ENCODE measurements around the gene TULP4.
"Not testable (repeated sequence)": the region's sequence is repeated elsewhere in the genome, so short reads cannot be mapped to it uniquely, and the experiment has no call there.

The TULP4 gene

DNA sequence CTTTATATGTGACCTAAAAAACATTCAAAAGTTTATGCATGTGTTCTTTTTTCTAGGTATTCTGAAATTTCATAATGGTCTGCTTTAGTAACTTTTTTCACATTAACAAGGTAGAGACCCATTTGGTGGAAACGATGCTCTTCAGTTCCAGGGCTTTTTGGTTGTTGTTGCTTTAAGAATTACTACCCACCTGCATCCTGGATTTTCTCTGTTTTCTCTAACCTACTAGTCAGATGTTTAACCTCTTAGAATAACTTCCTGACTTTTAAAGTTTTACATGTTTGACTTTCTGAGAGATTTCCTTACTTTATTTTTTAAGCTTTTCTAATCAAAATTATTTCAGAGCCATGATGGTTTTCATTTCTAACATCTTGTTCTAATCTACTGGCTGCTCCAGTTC is 14.9 kb downstream of the TULP4 start:
- H3K4me3 Mint-ChIP-seq, result no peak overlapping the region
- DNase-seq, result no peak
- no peaks in the 10 kb centered on the region for H3K9me3 Mint-ChIP-seq
- peaks cover 58 to 87% of the 10 kb centered on the region in 2 donors for H3K4me1 Mint-ChIP-seq
- peaks cover 6 to 9% of the 10 kb centered on the region in 2 donors for H3K36me3 Mint-ChIP-seq
- no peak overlapping the region for H3K27ac Mint-ChIP-seq
- ATAC-seq (replicated peaks), result no peak
- H3K27me3 Mint-ChIP-seq, result no peaks in the 10 kb centered on the region

DNA sequence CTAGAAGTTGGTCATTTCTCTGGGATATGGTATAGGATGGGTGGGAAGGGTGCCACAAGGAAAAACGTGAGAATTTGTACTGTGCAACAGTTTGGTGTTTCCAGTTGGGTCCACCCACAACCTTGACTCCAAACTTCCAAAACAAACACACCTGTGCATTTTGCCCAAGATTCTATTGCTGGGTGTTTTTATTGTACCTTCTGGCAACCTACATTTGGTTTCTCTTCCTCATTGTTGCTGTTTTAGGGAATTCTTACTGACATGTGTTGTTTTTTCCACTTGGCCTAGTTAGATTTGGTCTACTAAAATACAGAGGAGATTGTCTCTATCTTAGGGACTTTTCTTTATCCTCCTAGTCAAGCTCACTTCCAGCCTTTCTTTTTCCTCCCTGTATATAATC is 16.7 kb downstream of the TULP4 start:
- ATAC-seq (replicated peaks) (peak; percentile 14 to 63), DNase-seq (no peak)
- no peaks in the 10 kb centered on the region for H3K27me3 Mint-ChIP-seq
- H3K9me3 Mint-ChIP-seq, result no peaks in the 10 kb centered on the region
- H3K4me1 Mint-ChIP-seq, result peaks cover 46 to 73% of the 10 kb centered on the region in 2 donors
- H3K27ac Mint-ChIP-seq, result peak overlapping the region; percentile 63
- peaks cover 7 to 14% of the 10 kb centered on the region in 2 donors for H3K36me3 Mint-ChIP-seq
- peak overlapping the region in 1 of 2 donors; percentile 65 for H3K4me3 Mint-ChIP-seq

DNA sequence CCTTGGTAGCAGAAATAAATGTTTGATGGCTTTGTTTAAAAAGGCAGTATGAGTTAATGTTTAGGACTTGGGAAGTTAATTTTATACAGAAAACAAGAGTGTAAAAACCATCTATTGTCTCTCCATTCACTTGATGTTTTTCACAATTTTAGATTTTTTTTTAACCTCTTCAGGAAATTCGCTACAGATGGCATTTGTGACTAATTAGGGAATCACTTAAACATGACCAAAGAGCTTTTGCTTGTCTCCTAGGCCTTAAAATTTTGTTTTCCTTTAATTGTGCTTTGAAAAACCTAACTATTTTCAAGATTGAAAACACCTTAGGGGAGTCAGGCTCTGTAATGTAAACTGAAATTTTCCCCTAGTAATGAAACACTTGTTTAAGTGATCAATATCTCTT is 17.3 kb downstream of the TULP4 start:
- no peak overlapping the region for H3K4me3 Mint-ChIP-seq
- no peak overlapping the region for H3K27ac Mint-ChIP-seq
- no peak for ATAC-seq (replicated peaks)

DNA sequence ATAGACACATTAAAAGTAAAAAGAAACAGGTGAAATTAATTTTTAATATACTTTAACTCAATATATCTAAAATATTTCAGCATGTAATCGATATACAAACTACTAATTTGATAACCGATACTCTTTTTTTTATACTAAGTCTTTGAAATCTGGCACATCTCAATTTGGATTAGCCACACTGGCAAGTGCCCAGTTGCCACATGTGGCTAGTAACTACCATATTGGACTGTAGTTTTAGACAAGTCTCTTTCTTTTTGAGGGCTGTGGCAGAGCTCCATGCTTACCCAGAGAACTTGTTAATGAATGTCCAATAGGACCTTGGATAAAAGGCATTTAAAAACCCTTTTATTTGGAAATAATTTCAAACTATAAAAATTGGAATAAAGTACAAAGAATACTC is 17.8 kb downstream of the TULP4 start:
- ATAC-seq (replicated peaks), result no peak
- Mint-ChIP-seq H3K4me1 (peaks cover 39 to 62% of the 10 kb centered on the region in 2 donors), H3K27ac (no peak overlapping the region)

More for the DNA sequence above, 17.3 kb downstream of the TULP4 start:
- no peaks in the 10 kb centered on the region for H3K9me3 Mint-ChIP-seq
- DNase-seq, result no peak
- no peaks in the 10 kb centered on the region for H3K27me3 Mint-ChIP-seq
- peaks cover 7 to 15% of the 10 kb centered on the region in 2 donors for H3K36me3 Mint-ChIP-seq
- H3K4me1 Mint-ChIP-seq, result peaks cover 42 to 67% of the 10 kb centered on the region in 2 donors

DNA sequence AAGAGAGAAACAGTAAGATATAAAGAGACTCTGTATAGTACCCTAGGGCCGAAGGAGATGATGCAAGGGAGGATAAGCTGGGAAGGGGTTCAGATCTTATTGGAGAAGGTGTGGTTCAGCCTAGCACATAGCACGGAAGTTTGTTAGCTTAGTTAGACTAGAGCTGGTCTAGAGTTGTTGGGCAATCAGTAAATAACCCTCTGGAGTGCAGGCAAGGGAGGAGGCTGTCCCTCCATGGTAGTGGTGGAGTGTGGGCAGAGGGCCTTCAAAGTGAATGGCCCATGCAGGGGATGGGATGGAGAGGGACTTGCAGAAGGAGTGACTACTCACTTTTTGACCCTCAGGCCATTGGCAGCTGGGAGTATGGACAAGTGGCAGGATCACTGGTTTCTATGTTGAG is 20.0 kb downstream of the TULP4 start:
- Mint-ChIP-seq H3K9me3 (no peaks in the 10 kb centered on the region), H3K27me3 (no peaks in the 10 kb centered on the region), H3K27ac (peak overlapping the region; percentile 71), H3K4me1 (peaks cover 32 to 61% of the 10 kb centered on the region in 2 donors), H3K4me3 (no peak overlapping the region), H3K36me3 (peaks cover 5 to 15% of the 10 kb centered on the region in 2 donors)
- DNase-seq, result no peak
- no peak for ATAC-seq (replicated peaks)

More for the DNA sequence above, 17.8 kb downstream of the TULP4 start:
- peaks cover 5 to 15% of the 10 kb centered on the region in 2 donors for H3K36me3 Mint-ChIP-seq
- H3K4me3 Mint-ChIP-seq, result no peak overlapping the region
- no peak for DNase-seq
- H3K9me3 Mint-ChIP-seq, result no peaks in the 10 kb centered on the region
- H3K27me3 Mint-ChIP-seq, result no peaks in the 10 kb centered on the region

DNA sequence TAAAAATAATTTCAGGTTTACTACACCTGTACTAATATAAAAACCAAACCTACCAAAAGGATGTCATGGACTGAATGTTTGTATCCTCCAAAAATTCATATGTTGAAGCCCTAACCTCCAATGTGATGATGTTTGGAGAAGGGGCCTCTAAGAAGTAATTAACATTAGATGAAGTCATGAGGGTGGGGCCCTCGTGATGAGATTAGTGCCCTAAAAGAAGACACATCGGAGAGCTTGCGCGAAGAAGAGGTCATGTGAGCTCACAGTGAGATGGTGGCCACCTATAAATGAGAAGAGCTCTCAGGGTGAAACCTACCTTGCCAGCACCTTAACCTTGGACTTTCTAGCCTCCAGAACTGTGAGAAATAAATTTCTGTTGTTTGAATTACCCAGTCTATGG is 20.8 kb downstream of the TULP4 start:
- ATAC-seq (replicated peaks) (no peak), DNase-seq (no peak)
- no peaks in the 10 kb centered on the region for H3K9me3 Mint-ChIP-seq
- H3K4me3 Mint-ChIP-seq, result no peak overlapping the region
- no peaks in the 10 kb centered on the region for H3K27me3 Mint-ChIP-seq
- H3K27ac Mint-ChIP-seq, result no peak overlapping the region
- peaks cover 26 to 57% of the 10 kb centered on the region in 2 donors for H3K4me1 Mint-ChIP-seq
- peaks cover 5 to 15% of the 10 kb centered on the region in 2 donors for H3K36me3 Mint-ChIP-seq

DNA sequence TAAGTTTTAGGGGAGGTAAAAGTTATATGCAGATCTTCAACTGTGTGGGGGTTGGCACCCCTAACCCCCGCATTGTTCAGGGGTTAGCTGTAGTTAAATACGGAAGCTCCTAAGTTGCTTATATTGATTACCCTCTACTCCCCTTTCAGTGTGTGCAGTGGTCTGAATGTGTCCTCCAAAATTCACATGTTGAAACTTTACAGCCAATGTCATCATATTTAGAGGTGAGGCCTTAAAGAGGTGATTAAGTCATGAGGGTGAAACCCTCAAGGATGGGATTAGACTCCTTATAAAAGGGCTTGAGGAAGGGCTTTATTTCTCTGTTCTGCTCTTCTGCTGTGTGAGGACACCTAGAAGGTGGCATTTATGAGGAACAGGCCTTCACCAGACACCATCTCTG is 22.3 kb downstream of the TULP4 start:
- Mint-ChIP-seq H3K27ac (no peak overlapping the region), H3K36me3 (peaks cover 12 to 26% of the 10 kb centered on the region in 2 donors), H3K4me3 (no peak overlapping the region), H3K4me1 (peaks cover 16 to 43% of the 10 kb centered on the region in 2 donors), H3K9me3 (peaks cover 0 to 1% of the 10 kb centered on the region in 2 donors), H3K27me3 (no peaks in the 10 kb centered on the region)
- DNase-seq (no peak), ATAC-seq (replicated peaks) (no peak)

DNA sequence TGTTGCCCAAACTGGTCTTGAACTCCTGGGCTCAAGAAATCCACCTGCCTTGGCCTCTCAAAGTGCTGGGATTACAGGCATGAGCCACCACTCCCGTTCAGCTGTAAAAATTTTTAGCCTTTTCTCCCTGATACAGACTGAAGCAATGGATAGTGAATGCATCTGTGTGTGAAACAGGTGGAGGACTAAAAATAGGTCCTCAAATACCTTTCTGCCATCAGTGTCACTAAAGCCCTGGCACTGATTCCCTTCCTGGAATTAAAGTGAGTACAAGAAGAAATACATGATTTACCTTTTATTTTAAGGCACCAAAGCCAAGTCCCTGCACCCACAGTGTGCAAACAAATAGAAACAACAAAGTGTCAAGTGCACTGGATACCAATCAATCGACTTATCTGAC is 25.1 kb downstream of the TULP4 start:
- H3K27ac Mint-ChIP-seq, result no peak overlapping the region
- peaks cover 0 to 1% of the 10 kb centered on the region in 2 donors for H3K9me3 Mint-ChIP-seq
- no peaks in the 10 kb centered on the region for H3K27me3 Mint-ChIP-seq
- no peak overlapping the region for H3K4me3 Mint-ChIP-seq
- peaks cover 13 to 22% of the 10 kb centered on the region in 2 donors for H3K36me3 Mint-ChIP-seq
- ATAC-seq (replicated peaks), result no peak
- no peak for DNase-seq
- H3K4me1 Mint-ChIP-seq, result peaks cover 15 to 33% of the 10 kb centered on the region in 2 donors

DNA sequence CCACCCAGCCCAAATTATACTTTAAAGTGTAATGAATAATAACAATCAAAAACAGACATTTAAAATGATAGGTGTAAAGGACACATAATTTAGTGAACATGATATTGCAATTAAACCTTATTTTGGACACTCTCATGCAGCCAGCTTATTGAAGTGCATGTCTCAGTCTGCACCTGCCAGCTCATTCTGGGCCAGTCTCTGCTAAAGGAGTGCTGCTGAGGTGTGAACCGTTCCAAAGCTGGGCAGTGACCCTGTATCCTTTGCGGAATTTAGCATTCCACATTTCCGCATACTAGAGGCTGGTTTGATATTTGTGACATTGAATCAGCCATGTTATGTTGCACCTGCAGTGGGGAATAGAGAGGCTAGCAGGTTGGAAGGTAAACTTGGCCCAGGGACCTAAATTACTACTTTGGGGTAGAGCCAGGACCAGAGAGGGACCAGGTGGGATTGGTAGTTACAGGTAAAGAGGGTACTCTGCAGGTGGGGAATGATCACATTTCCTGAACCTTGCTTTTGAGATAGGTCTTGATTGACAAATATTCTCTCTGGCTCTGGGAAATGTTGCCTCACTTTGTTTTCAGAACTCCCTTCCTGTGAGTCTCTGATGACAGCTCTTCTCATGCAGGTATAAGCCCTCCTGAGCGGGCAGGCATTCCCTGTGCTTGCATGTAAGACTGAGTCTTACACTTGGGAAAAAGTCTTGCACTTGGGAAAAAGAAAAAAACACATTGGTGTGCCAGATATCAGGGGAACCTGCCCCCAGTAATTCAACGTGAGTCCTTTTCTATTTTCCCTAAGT is 26.2 kb downstream of the TULP4 start:
- Mint-ChIP-seq H3K36me3 (peaks cover 15 to 18% of the 10 kb centered on the region in 2 donors), H3K27ac (no peak overlapping the region), H3K27me3 (no peaks in the 10 kb centered on the region), H3K9me3 (peaks cover 0 to 1% of the 10 kb centered on the region in 2 donors), H3K4me3 (no peak overlapping the region), H3K4me1 (peaks cover 19 to 35% of the 10 kb centered on the region in 2 donors)
- DNase-seq (no peak), ATAC-seq (replicated peaks) (no peak)

DNA sequence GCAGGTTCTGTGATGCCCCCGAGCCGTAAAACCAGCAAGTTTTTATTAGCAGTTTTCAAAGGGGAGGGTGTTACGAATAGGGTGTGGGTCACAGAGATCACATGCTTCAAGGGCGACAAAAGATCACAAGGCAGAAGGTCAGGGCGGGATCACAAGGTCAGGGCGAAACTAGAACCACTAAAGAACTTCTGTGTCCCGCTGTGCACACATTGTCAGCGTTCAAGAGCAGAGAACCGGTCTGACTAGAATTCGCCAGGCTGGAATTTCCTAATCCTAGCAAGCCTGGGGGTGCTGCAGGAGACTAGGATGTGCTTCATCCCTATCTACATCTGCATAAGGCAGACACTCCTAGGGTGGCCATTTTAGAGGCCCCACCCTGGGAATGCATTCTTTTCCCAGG is 26.9 kb downstream of the TULP4 start:
- H3K27ac Mint-ChIP-seq, result not testable (repeated sequence)

DNA sequence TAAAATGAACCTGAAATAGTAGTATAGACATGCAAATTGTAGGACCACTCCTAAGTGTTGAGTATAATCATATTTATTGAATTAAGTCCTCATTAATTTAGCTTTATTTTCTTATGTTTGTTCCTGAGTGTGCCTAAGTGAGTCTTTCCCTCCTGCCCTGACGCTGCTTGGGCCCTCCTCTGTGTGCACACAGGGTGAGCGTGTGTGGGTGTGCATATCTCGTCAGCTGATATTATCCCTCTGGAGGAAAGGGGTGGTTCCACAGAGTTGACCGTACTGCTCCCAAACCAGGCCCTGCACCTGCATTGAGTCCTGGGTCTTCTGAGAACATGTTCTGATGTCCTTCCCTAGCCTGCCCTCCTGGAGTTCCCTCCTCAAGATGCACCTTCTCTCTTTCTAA is 28.0 kb downstream of the TULP4 start:
- H3K27me3 Mint-ChIP-seq, result no peaks in the 10 kb centered on the region
- ATAC-seq (replicated peaks), result no peak
- H3K27ac Mint-ChIP-seq, result no peak overlapping the region
- peaks cover 23 to 29% of the 10 kb centered on the region in 2 donors for H3K36me3 Mint-ChIP-seq
- DNase-seq, result no peak
- peaks cover 25 to 41% of the 10 kb centered on the region in 2 donors for H3K4me1 Mint-ChIP-seq
- H3K4me3 Mint-ChIP-seq, result no peak overlapping the region
- H3K9me3 Mint-ChIP-seq, result peaks cover 3 to 4% of the 10 kb centered on the region in 2 donors

More for the DNA sequence above, 26.9 kb downstream of the TULP4 start:
- Mint-ChIP-seq H3K36me3 (peaks cover 15 to 18% of the 10 kb centered on the region in 2 donors), H3K4me1 (peaks cover 19 to 40% of the 10 kb centered on the region in 2 donors)
- DNase-seq; H3K9me3 Mint-ChIP-seq; H3K27me3 Mint-ChIP-seq; ATAC-seq (replicated peaks); H3K4me3 Mint-ChIP-seq: not testable (repeated sequence)

DNA sequence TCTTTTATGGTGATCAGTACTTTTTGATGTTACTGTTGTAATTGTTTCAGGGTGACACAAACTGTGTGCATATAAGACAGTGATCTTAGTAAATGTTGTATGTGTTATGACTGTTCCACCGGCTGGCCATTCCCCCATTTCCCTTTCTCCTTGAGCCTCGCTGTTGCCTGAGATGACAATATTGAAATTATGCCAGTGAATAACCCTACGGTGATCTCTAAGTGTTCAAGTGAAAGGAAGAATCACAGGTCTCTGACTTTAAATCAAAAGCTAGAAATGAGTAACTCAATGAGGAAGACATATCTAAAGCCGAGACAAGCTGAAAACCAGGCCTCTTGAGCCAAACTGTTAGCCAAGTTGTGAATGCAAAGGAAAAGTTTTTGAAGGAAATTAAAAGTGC is 32.3 kb downstream of the TULP4 start:
- Mint-ChIP-seq H3K36me3 (peaks cover 22 to 39% of the 10 kb centered on the region in 2 donors), H3K27ac (no peak overlapping the region), H3K4me1 (peaks cover 23 to 31% of the 10 kb centered on the region in 2 donors), H3K9me3 (peaks cover 4% of the 10 kb centered on the region in 2 donors), H3K27me3 (no peaks in the 10 kb centered on the region), H3K4me3 (no peak overlapping the region)
- DNase-seq (no peak), ATAC-seq (replicated peaks) (peak in 1 of 2 donors; percentile 36)

DNA sequence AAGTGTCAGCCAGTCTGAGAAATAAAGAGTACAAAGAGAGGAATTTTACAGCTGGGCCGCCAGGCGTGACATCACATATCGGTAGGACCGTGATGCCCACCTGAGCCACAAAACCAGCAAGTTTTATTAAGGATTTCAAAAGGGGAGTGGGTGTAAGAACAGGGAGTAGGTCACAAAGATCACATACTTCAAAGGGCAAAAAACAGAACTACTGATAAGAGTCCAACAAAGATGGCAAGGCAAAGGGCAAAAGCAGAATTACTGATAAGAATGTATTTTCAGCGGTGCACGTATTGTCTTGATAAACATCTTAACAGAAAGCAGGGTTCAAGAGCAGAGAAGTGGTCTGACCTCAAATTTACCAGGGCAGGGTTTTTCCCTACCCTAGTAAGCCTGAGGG is 33.2 kb downstream of the TULP4 start:
- not testable (repeated sequence) for H3K4me3 Mint-ChIP-seq; H3K9me3 Mint-ChIP-seq; H3K27ac Mint-ChIP-seq; ATAC-seq (replicated peaks); H3K27me3 Mint-ChIP-seq; DNase-seq
- H3K4me1 Mint-ChIP-seq, result peaks cover 23 to 30% of the 10 kb centered on the region in 2 donors
- H3K36me3 Mint-ChIP-seq, result peaks cover 20 to 44% of the 10 kb centered on the region in 2 donors

DNA sequence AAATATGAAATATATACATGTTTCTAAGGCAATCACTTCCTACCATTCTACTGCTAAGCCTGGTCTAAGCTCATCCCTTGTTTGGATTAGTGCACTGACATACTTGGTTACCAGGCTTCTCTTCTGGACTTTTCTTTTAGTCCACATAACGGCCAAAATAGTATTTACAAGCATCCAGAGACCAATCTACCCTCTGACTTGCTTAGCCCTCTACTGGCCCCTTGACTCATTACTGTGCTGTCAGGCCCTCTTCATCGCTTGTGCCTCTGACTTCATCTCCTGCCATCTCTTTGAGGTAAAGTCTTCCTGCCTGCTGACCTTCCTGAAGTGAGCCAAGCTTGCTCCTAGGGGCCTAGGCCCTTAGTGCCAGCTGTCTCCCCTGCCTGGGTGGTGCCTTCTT is 35.1 kb downstream of the TULP4 start:
- DNase-seq, result no peak

More for the DNA sequence above, 35.1 kb downstream of the TULP4 start:
- ATAC-seq (replicated peaks), result no peak
- Mint-ChIP-seq H3K27me3 (no peaks in the 10 kb centered on the region), H3K4me1 (peaks cover 17 to 22% of the 10 kb centered on the region in 2 donors), H3K36me3 (peaks cover 20 to 41% of the 10 kb centered on the region in 2 donors), H3K9me3 (peaks cover 4% of the 10 kb centered on the region in 2 donors), H3K4me3 (no peak overlapping the region), H3K27ac (no peak overlapping the region)

Data from stimulated activated naive B cell treated with anti-CD40 and anti-IgM and Interleukin-4, amounts not matched to agents 10 μg/mL and 1 μg/mL and 100 μg/mL, for 72 hours (primary cell).